Activated T-cell treated with anti-CD3 and anti-CD28 coated beads, Interleukin-2, amount 50 U/mL, for 72 hours (primary cell): ENCODE measurements around the gene ISCU. TPM values are rescaled to one million over a fixed set of nuclear protein-coding genes. Genes with fewer than 3 reads are reported as not detected.
"Not testable (repeated sequence)": the region's sequence is repeated elsewhere in the genome, so short reads cannot be mapped to it uniquely, and the experiment has no call there.

Source experiments
- ATAC-seq, 2 donors: fragments of 150-1000 bp; cut with Tn5 transposase; replicated peaks in 1 of 2; 2 replicates each; pipeline ENCODE4 v1.10.0; 2021; ENCODE audit warnings: moderate library complexity in 2 of 2, mild to moderate bottlenecking in 1 of 2
- DNase-seq, 2 donors: peaks; one replicate each; pipeline ENCODE4 v3.0.0; 2021 to 2022; ENCODE audit warnings: mixed read lengths in 1 of 2
- H3K27ac Mint-ChIP-seq: one replicate; pipeline ENCODE4 v1.8.0; 2022; ENCODE audit warnings: mild to moderate bottlenecking, moderate library complexity, mixed read lengths
- H3K27me3 Mint-ChIP-seq: one replicate; pipeline ENCODE4 v1.8.0; 2022; ENCODE audit warnings: low read depth, mixed read lengths
- H3K36me3 Mint-ChIP-seq, 2 donors: one replicate each; pipeline ENCODE4 v1.8.0; 2022; ENCODE audit warnings: mixed read lengths in 2 of 2, mild to moderate bottlenecking in 1 of 2; ENCODE audit not compliant: insufficient read depth in 2 of 2
- H3K4me1 Mint-ChIP-seq: one replicate; pipeline ENCODE4 v1.8.0; 2022; ENCODE audit warnings: low read depth, mixed read lengths
- H3K4me3 Mint-ChIP-seq, 2 donors: one replicate each; pipeline ENCODE4 v1.8.0; 2022; ENCODE audit warnings: mild to moderate bottlenecking in 2 of 2, mixed read lengths in 2 of 2, moderate library complexity in 2 of 2
- H3K9me3 Mint-ChIP-seq, 2 donors: one replicate each; pipeline ENCODE4 v1.8.0; 2022; ENCODE audit warnings: mixed read lengths in 2 of 2
- total RNA-seq, 2 donors: library from RNA; stranded (reverse); gene quantifications; one replicate each; pipeline ENCODE4 v1.2.3, GENCODE V29; 2022

The ISCU gene
- total RNA-seq, 2 donors from 2014 or later: 115 to 139 TPM

DNA sequence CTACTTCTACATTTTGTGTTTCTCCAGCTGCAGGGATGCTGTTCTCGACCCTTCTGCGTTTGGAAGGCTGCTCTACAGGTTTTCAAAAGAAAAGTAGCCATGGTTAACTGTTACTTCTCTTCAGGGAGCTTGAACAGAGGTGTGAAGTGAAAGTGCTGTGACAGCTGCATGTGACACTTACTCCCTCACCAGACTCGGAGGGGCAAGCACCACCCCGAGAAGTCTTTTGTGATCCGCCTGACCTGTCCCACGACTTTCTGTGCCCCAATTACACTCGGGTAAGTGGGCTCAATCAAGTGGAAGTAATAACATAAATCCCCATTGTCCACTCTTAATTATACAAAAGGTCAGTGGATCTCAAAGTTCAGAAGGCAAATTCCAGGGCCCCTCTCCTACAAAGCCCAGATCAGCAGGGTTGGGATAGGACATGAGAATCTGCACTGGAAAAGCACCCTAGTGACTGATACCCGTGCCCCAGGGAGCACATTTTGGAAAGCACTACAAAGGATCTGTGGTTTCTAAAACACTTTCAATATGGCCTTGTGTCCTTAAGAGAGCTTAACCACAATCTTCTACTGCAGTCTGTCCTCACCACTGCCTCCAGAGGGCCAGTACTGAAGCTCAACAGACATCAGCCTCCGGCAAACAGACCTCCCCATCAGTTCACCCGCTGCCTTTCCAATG, 35.8 kb upstream of the ISCU start:
- peak overlapping the region; percentile 23 for H3K27ac Mint-ChIP-seq
- DNase-seq: no peak

DNA sequence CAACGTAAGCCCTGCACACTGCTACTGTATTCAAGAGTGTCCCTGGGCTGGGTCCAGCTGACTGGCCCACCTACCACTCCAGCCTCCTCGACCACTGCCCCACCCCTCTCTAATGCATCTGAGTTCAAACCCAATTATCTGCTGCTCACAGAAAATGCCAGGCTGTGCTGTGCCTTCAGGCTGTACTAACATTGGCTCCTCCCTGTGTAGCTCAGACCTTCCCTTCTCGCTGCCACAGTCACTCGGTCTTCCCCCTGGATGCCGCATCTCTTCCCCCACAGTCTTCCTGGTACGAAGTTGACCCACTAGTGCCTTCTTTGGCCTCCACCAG, 35.3 kb upstream of the ISCU start:
- H3K4me3 Mint-ChIP-seq: no peak overlapping the region
- H3K27me3 Mint-ChIP-seq: no peaks in the 10 kb centered on the region
- no peak for ATAC-seq
- H3K9me3 Mint-ChIP-seq: no peaks in the 10 kb centered on the region
- peak overlapping the region; percentile 61 for H3K27ac Mint-ChIP-seq
- DNase-seq: no peak
- peaks cover 19 to 46% of the 10 kb centered on the region in 2 donors for H3K36me3 Mint-ChIP-seq
- no peaks in the 10 kb centered on the region for H3K4me1 Mint-ChIP-seq

More for the DNA sequence above, 35.8 kb upstream of the ISCU start:
- H3K36me3 Mint-ChIP-seq: peaks cover 21 to 46% of the 10 kb centered on the region in 2 donors
- no peaks in the 10 kb centered on the region for H3K9me3 Mint-ChIP-seq
- no peaks in the 10 kb centered on the region for H3K27me3 Mint-ChIP-seq
- no peak overlapping the region for H3K4me3 Mint-ChIP-seq
- H3K4me1 Mint-ChIP-seq: no peaks in the 10 kb centered on the region
- ATAC-seq: no peak

DNA sequence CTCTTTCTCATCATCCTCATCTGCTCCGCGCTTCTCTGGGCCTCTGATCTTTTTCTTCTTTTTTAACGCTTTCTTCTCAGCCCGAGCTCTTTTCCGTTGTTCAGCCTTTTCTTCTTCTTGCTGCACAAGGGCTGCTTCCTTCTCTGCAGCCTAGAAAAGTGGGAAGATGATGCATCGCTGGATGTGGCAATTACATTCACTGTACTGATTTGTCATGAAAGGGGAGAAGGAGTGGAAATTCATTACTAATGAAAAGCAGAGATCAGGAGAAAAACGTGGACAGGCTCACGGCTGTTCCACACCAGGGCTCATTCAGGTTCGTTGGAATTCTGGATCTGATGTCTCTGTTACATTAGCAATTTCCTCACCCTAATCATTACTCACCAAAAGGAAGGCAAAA, 32.2 kb upstream of the ISCU start:
- no peak overlapping the region for H3K4me3 Mint-ChIP-seq
- H3K27me3 Mint-ChIP-seq: no peaks in the 10 kb centered on the region
- no peaks in the 10 kb centered on the region for H3K4me1 Mint-ChIP-seq
- DNase-seq: no peak
- H3K9me3 Mint-ChIP-seq: no peaks in the 10 kb centered on the region
- peaks cover 17 to 47% of the 10 kb centered on the region in 2 donors for H3K36me3 Mint-ChIP-seq
- no peak for ATAC-seq
- no peak overlapping the region for H3K27ac Mint-ChIP-seq

DNA sequence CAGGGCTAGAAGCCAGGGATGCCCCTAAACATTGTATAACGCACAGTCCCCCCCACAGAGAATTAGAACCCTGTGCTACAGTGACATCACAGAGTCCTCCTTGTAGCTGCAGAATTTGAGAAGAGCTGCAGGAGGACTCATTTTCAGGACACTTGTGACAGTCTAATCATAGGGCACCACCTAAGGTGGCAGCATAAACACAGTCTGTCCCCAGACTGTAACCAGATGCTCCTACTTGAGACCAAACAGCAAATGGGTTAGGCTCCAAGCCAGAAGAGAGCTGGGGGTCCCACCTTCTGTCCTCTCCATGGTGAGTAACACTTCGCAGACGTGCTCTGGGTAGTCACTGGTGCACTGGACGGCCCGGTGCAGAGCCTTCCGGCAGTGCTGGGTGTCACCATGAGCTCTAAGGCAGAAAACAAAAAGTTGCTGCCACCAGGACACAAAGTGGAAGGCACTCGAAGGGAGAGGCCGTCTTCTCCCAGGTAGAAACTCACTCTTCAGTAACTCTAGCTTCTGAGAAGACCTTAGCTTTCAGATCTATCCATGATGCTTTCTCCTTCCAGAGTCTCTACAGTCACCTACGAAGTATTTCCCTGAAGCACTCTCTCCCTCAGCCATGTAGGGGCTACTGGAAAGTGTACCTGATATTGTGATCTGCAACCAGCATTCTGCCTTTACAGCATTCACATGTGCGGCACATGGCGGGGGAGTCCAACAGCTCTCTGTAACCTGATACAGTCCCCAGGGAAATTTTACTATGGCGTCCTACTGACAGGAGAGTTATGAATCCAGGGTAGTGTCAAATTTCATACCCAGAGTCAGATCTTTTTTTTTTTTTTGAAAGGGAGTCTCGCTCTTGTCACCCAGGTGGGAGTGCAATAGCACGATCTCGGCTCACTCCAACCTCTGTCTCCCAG, 30.2 kb upstream of the ISCU start:
- ATAC-seq: no peak
- no peak for DNase-seq
- Mint-ChIP-seq H3K27me3 (no peaks in the 10 kb centered on the region), H3K9me3 (no peaks in the 10 kb centered on the region), H3K27ac (no peak overlapping the region), H3K4me3 (no peak overlapping the region), H3K36me3 (peaks cover 10 to 43% of the 10 kb centered on the region in 2 donors), H3K4me1 (no peaks in the 10 kb centered on the region)

DNA sequence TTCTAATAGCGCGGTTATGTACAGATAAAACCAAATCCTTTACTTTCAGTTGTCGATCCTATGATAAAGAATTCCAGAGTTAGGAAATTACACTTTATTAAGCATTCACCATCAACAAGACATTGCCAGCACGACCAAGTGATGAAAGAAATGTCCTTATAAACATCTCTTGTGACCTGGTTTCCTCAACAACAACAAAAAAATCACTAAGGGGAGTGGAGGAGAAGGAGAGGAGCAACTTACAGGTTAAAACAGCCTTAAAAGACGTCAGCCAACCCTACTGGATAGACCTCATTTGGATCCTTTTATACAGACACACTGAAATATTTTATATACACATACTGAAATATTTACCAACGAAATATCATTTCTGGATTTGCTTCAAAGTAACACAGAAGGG, 24.2 kb upstream of the ISCU start:
- Mint-ChIP-seq H3K4me3 (no peak overlapping the region), H3K4me1 (peaks cover 30% of the 10 kb centered on the region), H3K36me3 (peaks cover 6 to 44% of the 10 kb centered on the region in 2 donors), H3K9me3 (no peaks in the 10 kb centered on the region), H3K27ac (peak overlapping the region; percentile 31), H3K27me3 (no peaks in the 10 kb centered on the region)
- ATAC-seq (no peak), DNase-seq (no peak)

DNA sequence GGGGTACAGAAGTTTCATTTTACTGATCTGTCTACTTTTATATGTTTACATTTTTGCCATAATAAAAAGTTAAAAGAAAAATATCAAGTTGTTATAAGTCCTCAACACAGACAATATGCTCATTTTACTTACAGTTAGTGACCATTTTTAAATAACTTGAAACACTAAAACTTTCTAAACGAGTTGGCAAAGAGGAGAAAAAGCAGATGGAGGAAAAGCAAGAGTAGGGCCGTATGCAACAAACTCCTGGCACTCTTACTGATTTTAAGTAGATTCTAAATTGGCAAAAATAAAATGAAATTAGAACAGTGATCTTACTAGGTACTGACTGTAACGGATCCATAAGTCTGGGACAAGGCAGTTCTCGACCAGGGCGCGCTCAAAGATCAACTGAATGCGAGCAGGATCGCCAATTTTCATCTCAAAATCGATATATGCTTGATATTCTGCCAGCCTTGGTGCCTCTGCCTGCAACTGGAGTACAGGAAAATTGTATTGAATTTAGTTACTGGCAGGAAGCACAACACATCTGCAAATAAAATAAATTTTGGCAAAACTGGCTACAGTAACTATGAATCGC, 23.7 kb upstream of the ISCU start:
- ATAC-seq (no peak), DNase-seq (no peak)
- Mint-ChIP-seq H3K9me3 (no peaks in the 10 kb centered on the region), H3K4me3 (no peak overlapping the region), H3K27ac (peak overlapping the region; percentile 31), H3K36me3 (peaks cover 6 to 41% of the 10 kb centered on the region in 2 donors), H3K27me3 (no peaks in the 10 kb centered on the region), H3K4me1 (peaks cover 30% of the 10 kb centered on the region)

DNA sequence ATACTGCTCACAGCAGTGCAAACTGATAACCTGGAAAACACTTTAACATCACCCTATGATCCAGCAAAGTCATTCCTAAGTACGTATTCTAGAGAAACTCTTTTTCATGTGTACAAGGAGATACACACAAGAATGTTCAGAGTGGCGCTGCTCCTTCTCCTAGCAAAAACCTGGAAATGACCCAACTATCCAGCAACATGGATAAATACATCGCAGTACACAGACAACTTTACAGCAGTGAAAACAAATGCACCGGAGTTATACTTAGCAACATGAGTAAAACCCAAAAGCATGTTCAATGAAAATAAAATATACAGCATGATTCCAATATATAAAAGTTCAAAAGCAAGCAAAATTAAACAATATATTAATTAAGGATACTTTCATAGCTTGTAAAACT, 20.1 kb upstream of the ISCU start:
- Mint-ChIP-seq H3K36me3 (peaks cover 7 to 38% of the 10 kb centered on the region in 2 donors), H3K27ac (peak overlapping the region; percentile 42), H3K4me1 (peaks cover 30% of the 10 kb centered on the region), H3K9me3 (no peaks in the 10 kb centered on the region), H3K4me3 (no peak overlapping the region), H3K27me3 (no peaks in the 10 kb centered on the region)
- ATAC-seq (no peak), DNase-seq (no peak)

DNA sequence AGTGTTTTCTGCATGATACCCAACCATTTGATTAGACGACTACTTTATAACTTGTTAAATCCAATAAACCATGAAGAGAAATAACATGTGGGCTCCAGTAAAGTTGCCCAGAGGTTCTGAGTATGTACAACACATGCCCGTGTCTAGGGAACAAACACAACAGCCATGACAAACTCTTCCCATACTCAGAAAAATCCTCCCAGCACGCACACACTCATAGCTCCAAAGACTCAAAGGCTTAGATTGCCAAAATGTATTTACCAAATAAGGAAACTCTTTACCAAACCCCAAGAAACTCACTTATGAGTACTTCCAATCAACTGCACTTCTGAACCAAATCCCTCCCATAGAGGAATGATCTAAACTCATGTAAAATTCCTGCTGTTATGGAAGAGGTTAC, 18.7 kb upstream of the ISCU start:
- Mint-ChIP-seq H3K36me3 (peaks cover 8 to 35% of the 10 kb centered on the region in 2 donors), H3K4me3 (no peak overlapping the region), H3K9me3 (no peaks in the 10 kb centered on the region), H3K4me1 (peaks cover 30% of the 10 kb centered on the region), H3K27ac (no peak overlapping the region), H3K27me3 (no peaks in the 10 kb centered on the region)
- DNase-seq (no peak), ATAC-seq (no peak)

DNA sequence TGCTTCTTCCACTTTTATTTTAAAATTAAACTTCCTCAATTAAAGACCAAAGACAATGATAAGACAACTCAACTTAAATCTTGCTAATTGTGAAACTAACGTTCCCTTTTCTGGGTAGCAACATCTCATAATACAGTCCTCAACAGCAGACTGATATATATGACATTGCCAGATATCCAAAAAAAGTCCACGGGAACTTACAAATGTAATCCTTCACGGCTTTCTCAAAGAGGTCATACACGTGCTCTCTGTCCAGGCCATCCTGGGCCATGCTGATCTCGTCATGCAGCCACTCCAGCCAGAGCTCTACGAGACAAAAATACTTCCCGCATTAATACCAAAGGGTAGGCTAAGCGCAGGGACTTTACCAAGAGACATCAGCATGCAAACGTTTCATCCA, 14.7 kb upstream of the ISCU start:
- H3K27me3 Mint-ChIP-seq: no peaks in the 10 kb centered on the region
- H3K27ac Mint-ChIP-seq: peak overlapping the region; percentile 19
- H3K9me3 Mint-ChIP-seq: no peaks in the 10 kb centered on the region
- peaks cover 8 to 34% of the 10 kb centered on the region in 2 donors for H3K36me3 Mint-ChIP-seq
- no peak overlapping the region for H3K4me3 Mint-ChIP-seq
- no peak for DNase-seq
- peaks cover 27% of the 10 kb centered on the region for H3K4me1 Mint-ChIP-seq
- ATAC-seq: no peak

DNA sequence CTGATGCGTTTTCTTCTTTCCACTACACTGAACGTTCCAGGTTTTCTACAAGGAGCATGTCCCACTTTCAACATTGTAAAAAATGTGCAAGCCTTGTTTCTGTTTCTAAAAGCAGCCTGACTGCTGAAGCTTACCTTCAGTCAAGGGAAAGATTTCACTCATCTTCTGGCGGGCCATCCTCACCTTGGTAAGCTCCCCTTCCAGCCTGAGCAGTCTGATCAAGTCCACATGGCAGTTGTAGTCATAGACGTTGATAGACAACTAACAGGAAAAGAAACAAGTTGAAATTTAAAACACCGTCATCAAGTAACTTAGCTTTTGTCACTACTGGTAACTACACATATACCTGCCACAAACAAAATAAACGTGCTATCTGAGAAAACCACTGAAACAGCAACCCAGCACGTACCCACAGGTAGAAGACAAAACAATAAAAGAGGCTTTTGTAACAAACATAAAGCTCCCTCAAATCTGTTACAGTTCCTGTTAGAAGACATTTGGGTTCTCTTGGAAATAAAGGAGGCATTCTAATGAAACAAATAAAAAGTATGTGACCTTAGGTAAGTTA, 13.4 kb upstream of the ISCU start:
- Mint-ChIP-seq H3K4me3 (no peak overlapping the region), H3K4me1 (peaks cover 41% of the 10 kb centered on the region), H3K27ac (peak overlapping the region; percentile 50), H3K9me3 (no peaks in the 10 kb centered on the region), H3K27me3 (no peaks in the 10 kb centered on the region), H3K36me3 (peaks cover 9 to 28% of the 10 kb centered on the region in 2 donors)
- ATAC-seq: no peak
- no peak for DNase-seq

DNA sequence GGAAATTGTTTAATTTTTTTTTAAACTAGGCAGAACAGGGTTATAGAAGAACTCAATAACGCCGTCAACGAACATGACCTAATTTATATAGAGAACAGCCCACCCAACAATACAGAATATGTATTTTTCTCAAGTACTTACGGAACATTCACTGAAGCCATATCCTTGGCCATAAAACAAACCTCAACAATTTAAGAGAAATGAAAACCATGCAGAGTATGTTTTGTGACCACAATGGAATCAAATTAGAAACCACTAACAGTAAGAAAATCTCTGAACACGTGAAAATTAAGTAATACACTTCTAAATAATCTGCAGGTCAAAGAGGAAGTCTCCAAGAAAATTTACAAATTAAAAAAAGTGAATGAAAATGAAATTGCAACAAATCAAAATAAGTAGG, 10.9 kb upstream of the ISCU start:
- H3K4me3 Mint-ChIP-seq: peak overlapping the region; percentile 53 to 80
- H3K36me3 Mint-ChIP-seq: peaks cover 7 to 20% of the 10 kb centered on the region in 2 donors
- H3K4me1 Mint-ChIP-seq: peaks cover 63% of the 10 kb centered on the region

DNA sequence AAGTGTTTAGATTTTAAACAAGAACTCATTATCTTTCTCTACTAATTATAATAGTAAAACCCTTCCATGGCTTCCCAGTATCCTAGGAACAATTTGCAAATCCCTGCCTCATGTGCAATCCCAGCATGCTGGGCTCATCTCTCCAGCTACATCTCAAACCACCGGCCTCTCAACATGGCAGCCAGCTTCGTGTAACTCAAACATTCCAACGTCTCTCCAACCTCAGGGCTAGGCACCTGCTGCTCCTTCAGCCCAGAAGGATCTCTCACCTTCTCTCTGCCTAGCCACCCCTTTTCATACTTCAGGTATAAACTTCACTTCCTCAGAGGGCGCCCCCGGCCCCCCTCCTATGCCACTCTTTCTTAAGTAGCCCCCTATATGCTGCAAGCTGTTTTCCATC, 8.6 kb upstream of the ISCU start:
- Mint-ChIP-seq H3K27ac (peak overlapping the region; percentile 67), H3K36me3 (peaks cover 6 to 12% of the 10 kb centered on the region in 2 donors), H3K27me3 (no peaks in the 10 kb centered on the region), H3K4me3 (peak overlapping the region in 1 of 2 donors; percentile 8), H3K4me1 (peaks cover 85% of the 10 kb centered on the region), H3K9me3 (no peaks in the 10 kb centered on the region)
- no peak for ATAC-seq
- DNase-seq: no peak

More for the DNA sequence above, 10.9 kb upstream of the ISCU start:
- Mint-ChIP-seq H3K27ac (peak overlapping the region; percentile 93), H3K9me3 (no peaks in the 10 kb centered on the region), H3K27me3 (no peaks in the 10 kb centered on the region)
- no peak for DNase-seq
- no peak for ATAC-seq

DNA sequence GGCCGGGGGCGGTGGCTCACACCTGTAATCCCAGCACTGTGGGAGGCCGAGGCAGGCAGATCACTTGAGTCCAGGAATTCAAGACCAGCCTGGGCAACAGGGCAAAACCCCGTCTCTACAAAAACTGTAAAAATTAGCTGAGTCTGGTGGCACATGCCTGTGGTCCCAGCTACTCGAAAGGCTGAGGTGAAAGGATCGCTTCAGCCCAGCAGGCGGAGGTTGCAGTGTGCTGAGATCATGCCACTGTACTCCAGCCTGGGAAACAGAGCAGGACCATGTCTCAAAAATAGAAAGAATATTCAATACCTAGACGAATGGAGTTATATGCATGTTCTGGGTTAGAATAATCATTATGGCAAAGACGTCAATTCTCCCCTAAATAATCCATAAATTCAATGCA, 7.0 kb upstream of the ISCU start:
- not testable (repeated sequence) for H3K27me3 Mint-ChIP-seq, ATAC-seq, H3K9me3 Mint-ChIP-seq, H3K36me3 Mint-ChIP-seq, DNase-seq
- H3K27ac Mint-ChIP-seq: peak overlapping the region; percentile 50
- H3K4me1 Mint-ChIP-seq: peaks cover 93% of the 10 kb centered on the region
- peak overlapping the region; percentile 31 to 47 for H3K4me3 Mint-ChIP-seq
